Muscle of arm (tissue), 12 donors: Measurements from ENCODE around the gene C1GALT1. TPM values are rescaled to one million over a fixed set of nuclear protein-coding genes. Genes with fewer than 3 reads are reported as not detected.
"Not testable (repeated sequence)": the region's sequence is repeated elsewhere in the genome, so short reads cannot be mapped to it uniquely, and the experiment has no call there.

Source experiments
- DNase-seq: peaks from one replicate; pipeline ENCODE4 v3.0.0-alpha.2; 2013
- polyA plus RNA-seq, 12 donors: library from polyadenylated mRNA; unstranded; fragments of 120-200 nt; gene quantifications; one replicate each; pipeline ENCODE4 v1.2.1, GENCODE V29; 2013; ENCODE audit not compliant: insufficient read length in 12 of 12

C1GALT1 gene
- polyA plus RNA-seq, 12 donors, result 16.2 to 30.2 (median 21.8) TPM; not detected in 1

DNA sequence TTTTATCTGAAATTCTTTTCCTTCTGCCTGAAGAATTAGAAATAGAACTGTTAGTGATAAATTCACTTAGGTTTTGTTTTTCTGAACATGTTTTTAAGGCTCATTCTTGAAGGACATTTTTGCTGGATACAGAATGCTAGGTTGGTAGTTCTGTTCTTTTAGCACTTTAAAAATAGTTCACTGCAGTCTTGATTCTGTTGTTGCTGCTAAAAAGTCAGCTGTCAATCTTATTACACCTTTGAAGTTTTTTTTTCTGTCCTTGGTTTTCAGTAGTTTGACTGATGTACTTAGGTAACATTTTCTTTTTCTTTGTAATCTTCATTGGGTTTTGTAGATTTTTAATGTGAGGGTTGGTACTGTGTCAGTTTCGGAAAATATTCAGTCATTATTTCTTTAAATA, 48.7 kb downstream of the C1GALT1 start:
- no peak for DNase-seq

DNA sequence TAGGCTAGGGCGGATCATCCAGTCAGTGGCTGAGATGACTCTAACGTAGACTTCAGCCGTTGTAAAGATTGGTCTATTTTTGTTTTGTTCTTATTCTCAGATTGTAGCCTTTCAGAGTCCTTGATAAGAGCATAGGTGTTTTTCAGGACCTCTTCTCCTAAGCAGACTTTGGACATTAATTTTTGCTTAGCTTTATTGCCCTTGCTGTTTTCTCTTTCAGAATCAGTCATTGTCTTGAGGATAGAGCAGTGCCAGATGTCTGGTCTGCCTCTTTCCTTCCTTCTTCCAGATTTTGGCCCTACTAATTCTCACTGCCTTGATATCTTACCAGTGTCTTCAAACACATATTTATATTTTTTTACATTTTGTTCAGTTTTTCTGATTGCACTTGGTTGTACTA, 49.5 kb downstream of the C1GALT1 start:
- DNase-seq, result no peak

DNA sequence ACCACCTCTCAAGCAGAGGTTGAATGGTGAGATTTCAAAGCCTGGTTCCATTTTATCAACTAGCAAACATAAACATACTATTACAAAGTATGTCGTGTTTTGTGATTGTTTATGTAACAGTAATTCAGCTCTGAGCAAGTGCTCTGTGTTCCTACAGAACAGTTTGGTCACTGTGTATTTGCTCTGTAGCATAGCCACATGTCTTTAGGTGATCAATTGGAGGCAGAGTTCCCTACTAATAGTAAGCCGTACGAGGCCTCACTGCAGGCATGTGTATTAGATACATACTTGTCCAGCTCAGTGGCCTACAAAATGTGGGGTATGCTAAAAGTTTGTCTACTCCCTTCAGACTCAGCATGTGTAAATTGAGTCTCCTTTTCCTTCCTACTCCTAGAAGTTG, 53.0 kb downstream of the C1GALT1 start:
- DNase-seq, result no peak

DNA sequence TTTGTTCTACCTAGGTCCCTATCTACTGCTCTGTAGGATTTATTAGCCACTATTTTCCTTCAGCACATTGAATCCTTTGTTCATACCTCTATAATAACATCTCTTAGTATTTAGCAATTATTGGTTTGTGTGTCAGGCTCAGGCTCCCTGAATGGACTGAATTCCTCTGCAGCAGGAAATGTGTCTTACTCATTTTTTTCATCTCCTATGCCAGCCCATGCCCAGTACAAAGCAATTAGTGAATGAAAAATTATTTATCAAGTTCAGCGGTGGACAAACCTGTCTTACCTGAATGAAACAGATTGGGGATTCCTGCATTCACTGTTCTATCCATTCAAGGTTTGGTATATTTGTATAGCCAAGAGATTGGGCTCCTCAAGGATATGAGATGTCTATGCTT, 53.7 kb downstream of the C1GALT1 start:
- no peak for DNase-seq

DNA sequence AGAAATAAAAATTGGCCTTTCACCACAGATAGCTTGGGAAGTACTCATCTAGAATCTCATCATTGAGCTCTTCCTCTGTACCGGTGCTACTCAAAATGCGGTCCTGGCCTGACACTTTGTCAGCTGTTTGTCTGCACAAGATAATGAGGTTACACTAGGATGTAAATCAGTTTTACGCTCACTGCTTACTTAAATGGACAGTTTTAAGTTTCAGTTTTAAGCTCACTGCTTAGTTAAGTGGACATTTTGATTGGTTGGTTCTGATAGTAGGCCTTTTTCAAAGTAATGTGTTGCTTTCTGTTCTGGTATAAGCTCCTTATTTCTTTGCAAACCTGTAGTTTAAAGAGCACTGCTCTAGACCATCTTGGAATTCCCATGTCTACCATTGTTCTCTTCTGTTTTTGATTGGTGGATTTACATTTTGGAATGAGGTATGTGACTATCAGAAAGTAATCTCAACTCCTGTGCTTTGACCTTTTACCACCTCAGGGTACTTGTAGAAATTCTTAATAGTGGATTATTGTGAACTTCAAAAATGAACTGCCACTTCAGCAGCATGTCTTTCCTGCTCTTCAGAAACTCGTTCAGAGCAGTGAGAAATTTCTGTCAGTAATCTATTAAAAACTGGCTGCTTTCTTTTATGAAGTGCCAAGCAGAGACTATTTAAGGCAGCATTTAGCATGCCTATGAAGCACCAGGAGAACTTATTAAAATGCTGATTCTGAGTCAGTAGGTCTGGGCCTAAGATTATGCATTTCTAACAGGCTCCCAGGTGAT, 55.0 kb downstream of the C1GALT1 start:
- no peak for DNase-seq

DNA sequence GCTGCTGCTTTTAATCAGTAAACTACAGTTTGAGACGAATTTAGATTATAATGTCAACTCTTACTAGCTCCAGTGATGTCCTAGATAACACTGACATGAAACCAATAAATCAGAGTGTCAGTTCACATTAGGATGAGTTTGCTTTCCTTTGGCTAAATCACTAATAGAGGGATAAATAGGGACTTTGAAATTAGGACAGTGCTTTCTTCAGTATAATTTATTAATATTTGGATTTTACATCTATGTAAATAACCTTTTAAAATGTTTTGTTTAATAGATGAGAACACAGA, 55.6 kb downstream of the C1GALT1 start:
- DNase-seq, result no peak

DNA sequence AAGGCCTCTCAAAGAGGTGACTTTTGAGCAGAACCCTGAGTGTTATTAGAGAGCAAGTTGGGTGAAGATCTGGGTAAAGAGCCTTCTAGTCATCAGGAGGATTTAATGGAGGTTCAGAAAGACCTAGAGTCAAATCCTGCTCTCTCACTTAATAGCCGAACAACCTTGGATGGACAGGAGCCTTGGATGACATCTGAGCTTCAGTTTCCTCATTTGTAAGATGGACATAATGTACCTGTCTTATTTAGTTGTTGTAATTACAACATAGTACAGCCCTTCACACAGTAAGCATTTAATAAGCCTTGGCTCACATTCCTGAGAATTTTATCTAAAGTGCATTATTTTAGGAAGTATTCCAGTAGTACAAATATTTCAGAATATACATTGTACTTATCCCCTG, 57.0 kb downstream of the C1GALT1 start:
- DNase-seq, result no peak

DNA sequence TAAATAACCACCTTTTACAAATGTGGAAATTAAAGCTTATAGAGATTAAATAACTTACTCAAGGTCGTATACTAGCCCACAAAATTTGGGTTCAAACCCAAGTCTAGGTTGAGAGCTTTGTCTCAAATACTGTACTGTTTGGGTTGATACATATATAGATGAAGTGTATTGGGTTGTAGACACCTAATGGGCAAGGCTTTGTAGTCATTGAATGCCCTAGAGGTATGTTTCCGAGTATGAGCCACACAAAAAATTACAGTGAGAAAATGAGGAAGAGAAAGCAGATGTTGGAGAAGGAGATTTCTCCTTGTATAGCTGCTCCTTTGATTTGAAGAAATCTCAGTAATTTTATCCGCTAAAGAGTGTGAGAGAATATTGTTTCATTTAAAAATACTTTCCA, 60.6 kb downstream of the C1GALT1 start:
- no peak for DNase-seq

DNA sequence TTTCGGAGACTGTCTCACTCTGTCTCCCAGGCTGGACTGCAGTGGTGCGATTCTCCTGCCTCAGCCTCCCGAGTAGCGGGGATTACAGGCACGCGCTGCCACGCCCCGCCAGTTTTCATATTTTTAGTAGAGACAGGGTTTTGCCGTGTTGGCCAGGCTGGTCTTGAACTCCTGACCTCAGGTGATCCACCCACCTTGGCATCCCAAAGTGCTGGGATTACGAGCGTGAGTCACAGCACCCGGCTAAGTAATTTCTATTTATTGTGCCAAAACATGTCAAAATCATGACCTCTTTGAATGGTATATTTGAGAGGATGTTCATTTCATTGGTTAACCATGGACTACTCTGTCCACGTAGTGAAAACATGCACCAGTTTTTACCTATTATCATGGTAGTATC, 62.9 kb downstream of the C1GALT1 start:
- not testable (repeated sequence) for DNase-seq

DNA sequence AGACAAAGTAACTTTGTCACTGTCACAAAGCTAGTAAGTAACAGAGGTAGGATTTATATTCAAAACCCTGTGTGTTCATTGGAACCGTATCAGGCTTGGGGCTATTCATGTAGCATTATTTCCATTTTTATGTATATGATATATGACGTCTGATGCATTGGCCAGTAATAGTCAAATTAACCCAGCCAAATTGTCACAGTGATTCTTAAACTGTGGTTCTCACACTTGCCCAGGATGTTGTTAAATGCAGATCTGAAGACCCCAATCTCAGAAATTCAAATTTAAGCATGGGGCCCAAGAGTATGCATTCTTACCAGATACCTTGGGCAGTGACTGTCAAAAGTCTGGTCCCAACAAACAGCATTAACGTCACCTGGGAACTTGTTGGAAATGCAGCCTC, 63.9 kb downstream of the C1GALT1 start:
- no peak for DNase-seq

DNA sequence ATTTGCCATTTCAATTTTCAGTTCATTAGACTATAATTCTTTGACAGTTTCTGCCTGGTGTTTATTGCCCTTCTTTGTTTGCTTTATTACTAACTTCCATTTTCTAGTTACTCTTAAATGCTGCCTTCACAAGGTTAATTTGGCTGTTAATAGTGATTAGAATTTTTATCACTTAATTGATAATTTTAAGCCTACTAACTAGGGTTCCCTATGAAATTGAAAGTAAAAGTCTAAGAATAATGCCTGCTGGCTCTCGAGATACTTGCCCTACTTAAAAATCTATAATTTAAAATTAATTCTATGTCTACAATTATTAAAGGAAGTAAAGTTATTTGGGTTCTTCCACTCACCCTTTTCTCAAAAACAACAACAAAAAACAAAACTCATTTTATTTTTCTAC, 65.3 kb downstream of the C1GALT1 start:
- no peak for DNase-seq

DNA sequence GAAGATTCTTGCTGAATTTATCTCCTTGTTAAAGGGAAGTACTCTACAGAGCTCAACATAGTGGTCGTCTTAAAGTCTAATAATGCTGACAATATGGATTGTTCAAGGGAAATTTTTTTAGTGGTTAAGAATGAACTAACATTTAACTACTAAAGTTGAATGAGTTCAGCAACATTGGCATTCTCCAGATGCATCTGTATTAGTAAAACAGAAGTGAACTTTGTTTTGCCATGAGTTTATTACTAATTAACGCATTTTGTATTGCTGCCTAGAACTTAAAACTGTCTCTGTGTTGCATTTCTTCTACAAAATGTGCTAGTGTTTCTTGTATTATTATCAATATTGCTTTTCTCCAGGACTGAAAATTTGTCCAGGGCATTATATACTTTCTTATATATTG, 67.5 kb downstream of the C1GALT1 start:
- no peak for DNase-seq

DNA sequence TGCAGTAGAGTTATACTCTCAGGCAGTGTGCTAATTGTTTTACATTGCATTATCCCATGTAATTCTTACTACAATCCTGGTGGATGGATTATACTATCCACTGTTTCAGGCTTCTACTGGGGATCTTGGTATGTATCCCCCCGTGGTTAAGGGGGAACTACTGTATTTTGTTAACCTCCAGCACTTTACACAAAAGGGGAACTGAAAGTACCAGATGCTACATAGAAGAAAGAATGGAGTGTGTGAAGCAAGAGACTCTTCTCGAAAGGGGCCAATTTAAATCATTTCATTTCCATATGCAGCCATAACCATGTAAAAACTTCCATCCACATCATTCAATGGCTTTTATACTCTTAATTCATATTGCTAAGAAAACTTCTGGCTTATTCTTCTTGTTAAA, 69.4 kb downstream of the C1GALT1 start:
- no peak for DNase-seq

DNA sequence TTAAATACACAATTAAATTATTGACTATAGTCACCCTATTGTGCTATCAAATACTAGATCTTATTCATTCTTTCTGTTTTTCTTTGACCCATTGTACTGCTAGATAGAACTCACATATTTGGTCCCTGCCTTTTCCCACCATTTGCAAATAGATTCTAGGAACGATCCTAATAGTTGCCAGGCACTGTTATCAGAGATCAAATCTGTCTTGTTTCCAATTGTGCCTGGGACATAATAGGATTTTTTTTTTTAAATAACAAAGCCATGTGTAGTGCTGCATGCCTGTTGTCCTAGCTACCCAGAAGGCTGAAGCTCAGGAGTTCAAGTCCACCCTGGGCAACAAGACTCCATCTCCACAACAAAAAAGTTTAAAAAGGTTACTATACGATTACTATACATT, 72.0 kb downstream of the C1GALT1 start:
- DNase-seq, result no peak

DNA sequence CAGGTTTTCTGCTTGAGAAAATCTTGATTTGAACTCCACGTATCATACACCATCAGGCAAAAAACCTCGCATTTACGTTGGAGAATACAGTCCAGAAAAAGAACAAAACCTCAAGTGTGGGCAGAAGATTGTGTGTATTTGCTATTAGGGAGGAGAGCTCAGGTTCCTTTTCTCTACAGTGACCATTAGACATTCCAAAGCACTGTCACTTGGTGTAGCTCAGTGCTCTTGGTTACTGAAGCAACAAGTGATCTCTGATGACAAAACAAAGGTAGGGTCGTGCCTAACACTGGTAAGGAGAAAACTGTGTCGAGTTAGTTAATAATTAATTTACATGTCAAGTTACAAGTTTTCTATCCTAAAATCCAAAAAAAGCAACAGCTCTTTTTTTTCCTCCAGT, 72.6 kb downstream of the C1GALT1 start:
- no peak for DNase-seq

DNA sequence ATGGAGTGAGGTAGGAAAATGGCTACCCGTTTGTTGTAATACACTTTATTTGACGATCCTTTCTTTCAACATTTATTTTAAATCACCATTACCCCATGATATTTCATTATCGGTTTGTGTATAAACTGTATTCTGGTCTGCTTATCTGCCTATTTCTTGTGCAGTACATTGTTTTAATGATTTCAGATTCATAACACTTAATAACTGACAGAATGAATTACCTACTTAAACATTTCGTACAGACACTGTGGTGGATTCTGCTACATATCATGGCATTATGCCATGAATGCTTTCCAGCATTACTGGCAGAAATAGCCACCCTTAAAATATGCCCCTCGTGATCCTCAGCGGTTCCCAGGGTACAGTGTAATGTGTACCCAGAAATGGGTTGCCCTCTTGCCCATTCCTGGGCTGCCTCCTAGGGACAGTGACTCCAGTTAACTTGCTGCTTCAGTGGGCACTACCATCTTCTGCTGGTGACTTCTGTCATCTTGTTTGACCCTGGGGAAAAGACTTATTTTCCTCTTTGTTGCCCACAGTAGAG, 74.5 kb downstream of the C1GALT1 start:
- DNase-seq, result no peak

DNA sequence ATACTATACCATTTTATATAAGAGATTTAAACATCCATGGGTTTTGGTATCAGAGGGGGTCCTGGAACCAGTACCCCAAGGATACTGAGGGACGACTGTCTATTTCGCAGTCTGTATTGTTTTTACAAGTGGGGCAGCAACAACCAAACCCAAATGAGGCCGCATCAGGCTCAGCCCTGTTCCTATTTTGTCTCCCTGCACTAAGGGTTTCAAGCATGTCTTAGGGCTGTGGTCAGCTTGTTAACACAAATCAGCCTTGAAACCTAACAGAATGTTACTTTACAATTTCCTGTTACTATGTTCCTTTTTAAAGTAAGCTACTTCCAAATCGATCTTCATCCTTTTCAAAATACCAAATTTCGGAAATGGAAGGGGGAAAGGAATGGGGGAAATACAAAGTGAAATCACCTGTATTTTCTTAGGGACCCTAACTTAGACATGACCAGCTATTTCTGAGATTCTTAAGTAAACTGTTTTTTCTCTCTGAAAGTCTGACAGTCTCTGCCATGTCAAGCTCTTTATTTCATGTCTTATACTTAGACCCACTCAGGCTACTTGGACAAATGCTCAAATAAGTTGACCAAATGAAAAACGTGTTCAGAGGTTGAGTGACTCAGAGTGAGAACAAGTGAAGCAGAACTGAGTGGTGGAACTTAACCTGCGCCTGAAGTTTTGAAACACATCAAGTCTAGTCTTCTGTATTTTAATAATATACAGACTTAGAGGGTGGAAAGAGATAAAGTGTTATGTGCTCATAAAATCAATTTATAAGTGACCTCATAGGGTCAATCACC, 75.8 kb downstream of the C1GALT1 start:
- DNase-seq, result no peak

DNA sequence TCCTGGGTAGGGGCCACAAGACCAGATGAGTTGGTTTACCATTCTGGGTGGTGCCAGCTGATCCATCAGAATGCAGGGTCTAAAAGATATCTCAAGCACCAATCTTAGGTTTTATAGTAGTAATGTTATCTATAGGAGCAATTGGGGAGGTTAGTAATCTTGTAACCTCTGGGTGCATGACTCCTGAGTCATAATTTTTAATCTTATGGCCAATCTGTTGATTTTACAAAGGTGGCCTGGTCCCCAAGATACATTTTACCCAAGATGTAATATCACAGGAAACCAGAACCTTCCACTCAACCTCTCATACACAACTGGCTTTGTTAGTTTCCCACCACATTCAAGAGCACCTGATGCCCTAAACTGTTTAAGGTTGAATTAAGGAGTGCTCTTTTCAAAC, 79.5 kb downstream of the C1GALT1 start:
- no peak for DNase-seq

DNA sequence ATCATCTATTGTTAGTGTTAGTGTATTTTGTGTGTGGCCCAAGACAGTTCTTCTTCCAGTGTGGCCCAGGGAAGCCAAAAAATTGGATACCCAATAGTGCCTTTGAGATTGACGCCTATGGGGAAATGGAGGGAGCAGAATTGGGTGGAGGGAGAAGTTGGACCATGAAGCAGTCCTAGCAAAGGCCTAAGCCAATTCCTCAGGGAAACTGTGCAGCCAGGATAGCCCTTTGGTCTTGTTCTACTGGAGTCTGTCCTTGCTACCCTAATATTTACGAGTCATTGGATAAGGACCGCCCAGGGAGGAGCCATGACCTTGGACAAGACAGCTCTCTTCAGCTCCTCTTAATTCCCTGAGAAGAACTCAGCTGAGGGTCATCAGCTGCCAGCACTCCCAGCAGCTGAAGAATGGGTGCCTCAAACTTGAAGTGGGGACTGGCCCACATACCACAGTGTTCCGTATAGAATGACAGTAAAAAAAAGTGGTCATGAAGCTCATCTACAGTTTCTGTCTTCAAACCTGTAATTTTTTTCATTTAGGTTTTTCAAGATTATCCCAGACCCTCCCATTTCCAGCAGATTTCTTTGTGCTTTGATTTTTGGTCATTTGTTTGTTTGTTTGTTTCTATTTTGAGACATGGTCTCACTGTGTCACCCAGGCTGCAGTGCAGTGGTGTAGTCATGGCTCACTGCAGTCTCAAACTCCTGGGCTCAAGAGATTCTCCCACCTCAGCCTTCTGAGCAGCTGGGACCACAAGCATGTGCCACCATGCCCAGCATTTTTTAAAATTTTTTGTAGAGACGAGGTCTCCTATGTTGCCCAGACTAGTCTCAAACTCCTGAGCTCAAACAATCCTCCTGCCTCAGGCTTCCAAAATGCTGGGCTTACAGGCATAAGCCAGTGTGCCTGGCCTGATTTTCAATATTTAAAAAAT, 81.2 kb downstream of the C1GALT1 start:
- DNase-seq, result no peak

DNA sequence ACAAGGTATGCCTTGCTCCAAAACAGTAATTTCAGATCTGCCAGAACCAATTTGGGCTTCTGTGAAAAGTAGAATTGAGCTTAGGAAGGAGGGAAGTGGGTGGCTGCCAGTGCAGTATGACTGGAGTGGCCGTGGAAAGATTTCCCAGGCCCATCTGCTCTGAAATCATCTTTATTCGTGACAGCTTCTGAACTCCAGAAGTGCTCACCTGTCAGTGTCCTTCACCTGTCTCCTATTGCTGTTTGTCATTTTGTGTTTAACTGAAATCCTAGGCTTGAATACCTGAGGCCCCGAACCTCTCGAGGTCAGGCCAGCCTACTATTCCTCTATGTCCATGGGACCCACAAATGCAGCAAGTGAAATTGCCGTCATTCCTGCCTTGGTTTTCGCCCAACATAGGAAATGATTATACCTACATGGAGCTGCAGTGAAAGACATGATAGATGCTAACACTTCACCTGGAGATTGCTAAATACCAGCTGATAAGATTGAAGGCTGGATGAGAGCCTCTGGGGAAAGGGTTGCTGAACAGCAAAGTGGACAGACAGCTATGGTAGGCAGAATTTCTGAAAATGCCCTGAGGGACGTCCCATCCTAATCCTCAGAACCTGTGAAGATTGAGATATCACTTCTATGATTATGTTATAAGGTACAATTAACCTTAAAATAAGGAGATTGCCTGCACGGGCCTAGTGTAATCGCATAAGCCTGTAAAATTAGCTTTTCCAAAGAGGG, 82.1 kb downstream of the C1GALT1 start:
- DNase-seq, result no peak
